ENCODE results near the gene AIM2. TPM values are rescaled to one million over a fixed set of nuclear protein-coding genes. Genes with fewer than 3 reads are reported as not detected.

AIM2 gene
- total RNA-seq, 1 donor from 2014 or later: 0.74 TPM

DNA sequence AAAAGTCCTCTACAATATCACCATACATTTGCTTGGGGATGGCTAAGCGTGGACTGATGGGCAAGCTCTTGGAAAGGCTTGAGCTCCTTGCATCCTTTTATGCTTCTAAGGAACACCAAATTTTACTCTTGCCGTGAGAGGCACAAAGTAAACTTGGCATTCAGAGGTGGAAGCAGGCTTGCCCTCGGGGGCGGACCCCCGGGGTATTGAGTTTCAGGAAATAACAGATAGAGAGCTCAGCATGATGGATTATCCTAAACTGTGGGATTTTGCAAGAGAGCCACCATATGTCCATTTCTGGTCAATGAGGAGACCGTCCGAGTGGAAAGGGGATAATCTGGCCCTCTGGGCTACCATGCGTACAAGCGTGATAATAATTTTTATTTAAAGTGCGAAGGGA lies 52.8 kb downstream of the AIM2 start:
- DNase-seq (ENCODE audit: low spot score): no peak

DNA sequence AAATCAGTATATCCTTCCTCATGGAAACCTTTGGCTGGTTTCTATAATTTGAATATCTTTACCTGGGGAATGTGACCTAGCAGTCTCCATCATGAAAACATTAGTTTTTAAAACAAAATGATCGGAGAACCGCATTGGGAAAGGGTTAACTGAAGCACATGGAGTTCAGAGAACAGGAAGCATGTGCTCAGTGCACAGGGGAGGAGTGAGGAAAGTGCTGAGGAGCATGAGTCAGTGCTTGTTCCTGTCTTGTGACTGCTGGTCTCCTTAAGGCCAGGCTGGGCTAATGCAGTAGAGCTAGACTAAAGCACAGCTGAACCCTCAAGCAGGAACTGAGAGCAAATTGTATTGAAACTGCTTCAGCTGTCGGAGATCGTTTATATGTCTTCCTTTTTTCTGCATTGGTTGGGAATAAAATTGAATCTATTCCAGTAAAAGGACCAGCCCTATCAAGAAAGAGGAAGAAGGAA lies 61.1 kb downstream of the AIM2 start:
- no peak for DNase-seq (ENCODE audit: low spot score)

DNA sequence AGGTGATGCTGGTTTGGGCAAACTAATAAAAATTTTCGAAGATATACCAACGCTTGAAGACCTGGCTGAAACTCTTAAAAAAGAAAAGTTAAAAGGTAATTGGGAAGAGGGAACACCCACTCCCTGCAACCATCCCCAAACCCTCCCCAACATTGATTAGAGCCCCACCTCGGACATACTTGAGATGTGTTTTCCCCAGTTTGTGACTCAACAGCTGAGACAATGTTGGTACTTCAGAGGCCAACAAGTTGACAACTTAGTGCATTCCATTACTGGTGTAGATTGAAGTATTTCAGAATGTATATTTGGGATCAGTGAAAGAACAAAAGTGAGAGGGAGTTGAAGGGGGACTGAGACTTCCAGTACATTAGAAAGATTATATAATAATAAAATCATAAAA lies 61.7 kb downstream of the AIM2 start:
- DNase-seq (ENCODE audit: low spot score): no peak

DNA sequence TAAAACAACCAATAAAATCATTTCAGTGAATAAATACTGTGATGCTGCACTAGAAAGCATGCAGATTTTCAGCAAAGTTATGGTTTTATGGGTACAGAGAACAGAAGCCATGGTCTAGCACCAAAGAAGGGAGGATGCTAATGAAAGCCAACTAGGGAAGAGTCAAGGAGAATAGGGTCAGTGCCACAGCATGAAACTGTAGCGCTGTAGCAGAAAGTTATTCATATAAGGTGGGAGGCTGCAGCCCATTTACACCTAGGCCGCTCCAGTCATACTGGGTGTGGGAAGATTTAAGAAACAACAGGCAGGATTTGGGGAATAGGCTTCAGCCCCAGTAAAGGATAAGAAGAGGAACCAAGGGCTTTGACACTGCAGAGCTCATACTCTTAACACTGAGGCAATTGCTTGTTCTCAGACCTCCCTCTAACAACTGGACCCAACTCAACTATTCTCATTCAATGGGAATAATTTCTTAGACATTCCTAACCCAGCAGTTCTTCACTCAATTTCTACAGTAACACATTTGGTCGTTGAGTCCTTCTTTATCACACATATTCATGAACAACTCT lies 62.5 kb downstream of the AIM2 start:
- DNase-seq (ENCODE audit: low spot score): no peak

DNA sequence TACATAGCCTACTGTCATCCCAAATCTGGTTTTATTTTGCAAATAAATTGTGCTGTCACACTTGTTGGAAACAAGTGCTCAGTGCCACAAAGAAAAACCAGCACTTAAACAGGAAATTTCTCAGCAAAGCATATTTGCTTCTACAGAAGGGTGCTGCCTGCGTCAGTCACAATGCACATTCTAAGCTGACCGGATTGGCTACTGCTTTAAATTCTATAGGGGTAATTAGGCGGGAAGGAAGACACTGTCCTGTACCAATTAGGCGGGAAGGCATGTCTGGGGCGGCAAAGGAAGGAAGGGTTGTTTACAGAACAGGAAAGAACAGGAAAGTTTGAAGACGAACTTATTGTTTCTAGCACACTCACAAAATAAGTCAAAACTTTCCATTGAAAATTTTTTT lies 64.1 kb downstream of the AIM2 start:
- DNase-seq (ENCODE audit: low spot score): no peak

Other genes with a start within 250 kb of the AIM2 start
- 23.8 TPM for gene MNDA, start 245.4 kb downstream of the AIM2 start, total RNA-seq
- 1.4 TPM for gene PYHIN1, start 145.2 kb downstream of the AIM2 start, total RNA-seq
- 128 TPM for gene IFI16, start 66.9 kb downstream of the AIM2 start, total RNA-seq
- 6.5 TPM for gene CADM3, start 94.8 kb upstream of the AIM2 start, total RNA-seq
- gene ACKR1, start 128.1 kb upstream of the AIM2 start, total RNA-seq: 94.7 TPM
- gene FCER1A, start 225.6 kb upstream of the AIM2 start, total RNA-seq: 0.80 TPM